A549 (cell line): ENCODE data around the gene FXYD7. TPM values are rescaled to one million over a fixed set of nuclear protein-coding genes. Genes with fewer than 3 reads are reported as not detected.

Experiments
- ATAC-seq, 2 experiments: fragments of 200-7000 bp in 1 of 2; fragments of >200 bp in 1 of 2; cut with Nextera tagmentation in 1 of 2; cut with Tn5 transposase in 1 of 2; 3 replicates each; pipeline versions ENCODE4 v1.8.0 to v1.9.1; 2018 to 2020; ENCODE audit warnings: mild to moderate bottlenecking in 1 of 2, moderate library complexity in 1 of 2
- CTCF ChIA-PET: fragments of 300-600 bp; sonication (Branson Sonifier 250); formaldehyde crosslinking; extraction: SDS; loops from one replicate; lab custom pipeline; 2021; ENCODE audit warnings: antibody characterized with exemption, inconsistent platforms; lab: Yijun Ruan, JAX
- POLR2A ChIA-PET: fragments of 350-600 bp; formaldehyde crosslinking; extraction: SDS; loops from one replicate; lab custom pipeline; 2021; ENCODE audit warnings: antibody characterized with exemption, inconsistent platforms; lab: Yijun Ruan, JAX
- DNase-seq, 2 experiments: peaks; one replicate each; pipeline versions ENCODE4 v3.0.0 to v3.0.0-alpha.2; 2011 to 2016; ENCODE audit warnings: low read depth in 1 of 2, low spot score in 1 of 2
- FAIRE-seq: peaks from 2 replicates; lab custom pipeline; 2011; peaks lifted over from hg19 to GRCh38; lab: Jason Lieb, UNC
- H3K27ac ChIP-seq, 2 experiments: fragments of >200 bp; sonication (Bioruptor Twin); formaldehyde crosslinking; 3 replicates each; pipeline ENCODE4 v1.5.1; 2016 to 2017
- H3K4me1 ChIP-seq: fragments of >200 bp; sonication (Bioruptor Twin); formaldehyde crosslinking; 3 replicates; pipeline ENCODE4 v1.6.1; 2016
- H3K4me2 ChIP-seq: fragments of >200 bp; sonication (Bioruptor Twin); formaldehyde crosslinking; 3 replicates; pipeline ENCODE4 v1.6.1; 2016
- H3K4me3 ChIP-seq: fragments of >200 bp; sonication (Bioruptor Twin); formaldehyde crosslinking; 3 replicates; pipeline ENCODE4 v1.5.1; 2016
- H3K9me3 ChIP-seq: fragments of >200 bp; sonication (Bioruptor Twin); formaldehyde crosslinking; 3 replicates; pipeline ENCODE4 v1.6.1; 2016
- CBX2 ChIP-seq: fragments of 200-600 bp; sonication (generic); IDR thresholded peaks from 2 replicates; pipeline ENCODE4 v1.6.1; 2016; ENCODE audit warnings: low read depth, mild to moderate bottlenecking, borderline replicate concordance
- CEBPB ChIP-seq, 2 experiments: fragments of >200 bp in 1 of 2; sonication (Bioruptor Twin) in 1 of 2; formaldehyde crosslinking in 1 of 2; IDR thresholded peaks; 2 replicates each; pipeline ENCODE4 v1.6.1; 2012 to 2016
- CHD2 ChIP-seq: fragments of 150-350 bp; IDR thresholded peaks from 2 replicates; pipeline ENCODE4 v1.6.1; 2014; ENCODE audit warnings: low read length; ENCODE audit not compliant: partially characterized antibody
- EHF ChIP-seq: fragments of 250-450 bp; sonication (Bioruptor Pico); IDR thresholded peaks from 2 replicates; pipeline ENCODE4 v1.5.0; 2020; ENCODE audit warnings: mild to moderate bottlenecking
- ELK1 ChIP-seq: fragments of 150-350 bp; IDR thresholded peaks from 2 replicates; pipeline ENCODE4 v1.6.1; 2014; ENCODE audit warnings: low read depth, mild to moderate bottlenecking, low read length
- FOSB ChIP-seq: fragments of 250-450 bp; sonication (Bioruptor Pico); IDR thresholded peaks from 2 replicates; pipeline ENCODE4 v1.5.0; 2020; ENCODE audit warnings: mild to moderate bottlenecking, moderate library complexity
- FOSL2 ChIP-seq, 2 experiments: fragments of 450-650 bp in 1 of 2; fragments of >200 bp in 1 of 2; sonication (Bioruptor Twin) in 1 of 2; formaldehyde crosslinking; IDR thresholded peaks; 2 replicates each; pipeline versions ENCODE4 v1.5.0 to v1.6.1; 2016 to 2020; ENCODE audit warnings: mild to moderate bottlenecking in 1 of 2, moderate library complexity in 1 of 2
- FOXS1 ChIP-seq: fragments of 250-450 bp; sonication (Bioruptor Pico); IDR thresholded peaks from 2 replicates; pipeline ENCODE4 v1.5.0; 2020; ENCODE audit warnings: mild to moderate bottlenecking, moderate library complexity
- GATA3 ChIP-seq: IDR thresholded peaks from 2 replicates; pipeline ENCODE4 v1.6.1; 2012; ENCODE audit warnings: borderline replicate concordance
- HDAC2 ChIP-seq: fragments of 200-600 bp; sonication (generic); IDR thresholded peaks from 2 replicates; pipeline ENCODE4 v1.6.1; 2016
- HMGXB4 ChIP-seq: fragments of 250-450 bp; sonication (Bioruptor Pico); IDR thresholded peaks from 2 replicates; pipeline ENCODE4 v1.5.0; 2021; ENCODE audit warnings: mild to moderate bottlenecking, moderate library complexity, borderline replicate concordance
- HOXA7 ChIP-seq: fragments of 250-450 bp; sonication (Bioruptor Pico); IDR thresholded peaks from 2 replicates; pipeline ENCODE4 v1.5.0; 2020; ENCODE audit warnings: mild to moderate bottlenecking, moderate library complexity
- JUN ChIP-seq, 2 experiments: fragments of >200 bp; sonication (Bioruptor Twin); formaldehyde crosslinking; IDR thresholded peaks; 2 replicates in 1 of 2; 3 replicates in 1 of 2; pipeline ENCODE4 v1.6.1; 2016 to 2017
- KDM1A ChIP-seq: fragments of 200-600 bp; sonication (generic); IDR thresholded peaks from 2 replicates; pipeline ENCODE4 v1.6.1; 2016; ENCODE audit warnings: low read depth, mild to moderate bottlenecking
- MAFK ChIP-seq: fragments of 450-650 bp; IDR thresholded peaks from 2 replicates; pipeline ENCODE4 v1.6.1; 2014; ENCODE audit not compliant: partially characterized antibody
- MAX ChIP-seq: IDR thresholded peaks from 2 replicates; pipeline ENCODE4 v1.6.1; 2012
- MAZ ChIP-seq: fragments of 150-350 bp; IDR thresholded peaks from 2 replicates; pipeline ENCODE4 v1.6.1; 2014; ENCODE audit warnings: antibody characterized with exemption, low read depth, low read length, borderline replicate concordance
- NPAS2 ChIP-seq: fragments of 250-450 bp; sonication (Bioruptor Pico); IDR thresholded peaks from 2 replicates; pipeline ENCODE4 v1.8.0; 2022; ENCODE audit warnings: mild to moderate bottlenecking, moderate library complexity, borderline replicate concordance
- RAD21 ChIP-seq, 2 experiments: fragments of >200 bp in 1 of 2; sonication (Bioruptor Twin) in 1 of 2; formaldehyde crosslinking in 1 of 2; IDR thresholded peaks in 1 of 2; conservative IDR thresholded peaks in 1 of 2; 2 replicates in 1 of 2; 3 replicates in 1 of 2; pipeline ENCODE4 v1.6.1; 2012 to 2018; ENCODE audit warnings: inconsistent platforms in 1 of 2
- RCOR1 ChIP-seq: fragments of 150-350 bp; IDR thresholded peaks from 2 replicates; pipeline ENCODE4 v1.6.1; 2014; ENCODE audit warnings: antibody characterized with exemption, low read length, low read depth
- RFX5 ChIP-seq: fragments of 450-650 bp; IDR thresholded peaks from 2 replicates; pipeline ENCODE4 v1.7.1; 2014; ENCODE audit warnings: antibody characterized with exemption, mild to moderate bottlenecking, moderate library complexity
- RNF2 ChIP-seq: fragments of 200-600 bp; sonication (generic); IDR thresholded peaks from 2 replicates; pipeline ENCODE4 v1.6.1; 2016; ENCODE audit warnings: low read depth, mild to moderate bottlenecking, antibody characterized with exemption, moderate library complexity, borderline replicate concordance
- SMC3 ChIP-seq: fragments of >200 bp; sonication (Bioruptor Twin); formaldehyde crosslinking; IDR thresholded peaks from 3 replicates; pipeline ENCODE4 v1.6.1; 2018; ENCODE audit warnings: inconsistent platforms
- TP53 ChIP-seq: fragments of 250-450 bp; sonication (Bioruptor Pico); IDR thresholded peaks from 2 replicates; pipeline ENCODE4 v1.5.0; 2021; ENCODE audit warnings: mild to moderate bottlenecking, moderate library complexity
- ZFP36 ChIP-seq: fragments of 450-650 bp; IDR thresholded peaks from 2 replicates; pipeline ENCODE4 v1.6.1; 2014; ENCODE audit warnings: borderline replicate concordance; ENCODE audit not compliant: partially characterized antibody
- WGBS: methylation state at CpG from one replicate; pipeline ENCODE4 v1.1.6; 2017; ENCODE audit errors: missing lambda C conversion rate; 5-methylcytosine and 5-hydroxymethylcytosine counted together
- polyA plus RNA-seq, 4 experiments: library from polyadenylated mRNA; depleted of rRNA in 3 of 4; stranded (reverse); fragments of >200 nt; fragmentation: RNase III in 1 of 4; extraction: RNeasy Plus Mini Kit Qiagen cat#74134 plus additional on column Dnase treatment in 1 of 4; gene quantifications; 2 replicates in 3 of 4; 3 replicates in 1 of 4; pipeline ENCODE4 v1.2.3, GENCODE V29; 2011 to 2017
- TF ChIP-seq, protein P1 (sequence below): fragments of >200 bp; sonication (Bioruptor Twin); formaldehyde crosslinking; IDR thresholded peaks from 3 replicates; pipeline ENCODE4 v1.6.1; 2016

The FXYD7 gene
- polyA plus RNA-seq, 2 of the 4 experiments (the other 2 are of a cell fraction): not detected

DNA sequence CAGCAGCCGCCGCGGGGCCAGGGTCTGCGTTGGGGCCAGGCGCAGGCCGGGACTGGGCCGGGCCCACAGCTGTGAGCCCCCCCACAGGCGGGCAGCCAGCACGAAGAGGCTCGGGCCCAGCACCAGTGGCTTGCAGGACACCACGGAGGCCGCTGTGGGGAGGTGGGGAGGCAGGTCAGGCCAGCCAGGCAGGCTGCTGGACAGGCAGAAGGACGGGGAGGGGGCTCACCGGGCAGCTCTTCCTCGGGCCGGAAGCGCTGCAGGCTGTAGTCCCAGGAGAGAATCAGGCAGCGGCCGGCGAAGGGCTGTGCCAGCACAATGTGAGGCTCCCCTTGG lies 16.5 kb upstream of the FXYD7 start:
- ATAC-seq (no peak), FAIRE-seq (no peak), DNase-seq (no peak)
- TF ChIP-seq TP53 (CRISPR knock-in tag): no peak
- ChIA-PET CTCF (interaction anchor here (0.7 to 7.6 kb wide), 10 partner anchors 9 to 154 kb away, joined by 3 to 145 read pairs (median 8); partner anchors contain the start of genes FXYD1, FXYD3 and LGI4), POLR2A (no interaction called here)
- H3K4me3 ChIP-seq: no peak overlapping the region
- no peak overlapping the region for H3K27ac ChIP-seq
- peaks cover 15% of the 10 kb centered on the region for H3K4me1 ChIP-seq
- 81% methylated on average over 15 of the region's 20 CpGs for WGBS
- no peak overlapping the region for H3K4me2 ChIP-seq
- H3K9me3 ChIP-seq: no peaks in the 10 kb centered on the region

- ATAC-seq (no peak), DNase-seq (no peak), FAIRE-seq (peak; percentile 72)
- Histone ChIP-seq H3K4me1 (peaks cover 15% of the 10 kb centered on the region), H3K4me2 (no peak overlapping the region), H3K9me3 (no peaks in the 10 kb centered on the region), H3K4me3 (no peak overlapping the region), H3K27ac (no peak overlapping the region)
- WGBS: 81% methylated on average over 7 of the region's 7 CpGs
- CTCF ChIA-PET: interaction anchor here (0.8 to 7.6 kb wide), 12 partner anchors 8 to 287 kb away, joined by 3 to 145 read pairs (median 3); partner anchors contain the start of genes FXYD1, FXYD3 and LGI4
- TF ChIP-seq MAX (no peak), CEBPB (IDR thresholded peaks at IDR 0.05) (no peak), GATA3 (no peak), CBX2 (no peak), RFX5 (no peak), MAFK (no peak), KDM1A (no peak), ELK1 (no peak), HMGXB4 (CRISPR knock-in tag) (no peak)
- POLR2A ChIA-PET: no interaction called here
Observed at GRCh38 chr19:35127871-35128270, 15.2 kb upstream of the FXYD7 start.

GRCh38 chr19:35128398-35129057 lies 14.5 kb upstream of the FXYD7 start:
- CTCF ChIA-PET: interaction anchor here (1.1 to 7.6 kb wide), 6 partner anchors 7 to 156 kb away, joined by 3 to 145 read pairs (median 22); partner anchors contain the start of genes FXYD1, FXYD3 and LGI4
- TF ChIP-seq FOSL2 (IDR thresholded peaks at IDR 0.05) (no peak), FOSL2 (CRISPR knock-in tag; IDR thresholded peaks at IDR 0.05) (no peak), HOXA7 (no peak), JUN (IDR thresholded peaks at IDR 0.05) (no peak), HDAC2 (no peak), ZFP36 (no peak), MAZ (no peak), CHD2 (no peak), TP53 (CRISPR knock-in tag) (no peak), RAD21 (conservative IDR thresholded peaks at IDR 0.05 in 1 of 2, IDR thresholded peaks at IDR 0.05 in 1 of 2) (no peak), SMC3 (no peak), CEBPB (IDR thresholded peaks at IDR 0.05) (no peak), MAFK (no peak), FOSB (CRISPR knock-in tag) (no peak), RNF2 (no peak), FOXS1 (CRISPR knock-in tag) (no peak), ELK1 (no peak), EHF (no peak), RCOR1 (no peak), NPAS2 (CRISPR knock-in tag) (no peak)
- TF ChIP-seq, protein P1, sequence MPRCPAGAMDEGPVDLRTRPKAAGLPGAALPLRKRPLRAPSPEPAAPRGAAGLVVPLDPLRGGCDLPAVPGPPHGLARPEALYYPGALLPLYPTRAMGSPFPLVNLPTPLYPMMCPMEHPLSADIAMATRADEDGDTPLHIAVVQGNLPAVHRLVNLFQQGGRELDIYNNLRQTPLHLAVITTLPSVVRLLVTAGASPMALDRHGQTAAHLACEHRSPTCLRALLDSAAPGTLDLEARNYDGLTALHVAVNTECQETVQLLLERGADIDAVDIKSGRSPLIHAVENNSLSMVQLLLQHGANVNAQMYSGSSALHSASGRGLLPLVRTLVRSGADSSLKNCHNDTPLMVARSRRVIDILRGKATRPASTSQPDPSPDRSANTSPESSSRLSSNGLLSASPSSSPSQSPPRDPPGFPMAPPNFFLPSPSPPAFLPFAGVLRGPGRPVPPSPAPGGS: no peak
- ATAC-seq: no peak

More at GRCh38 chr19:35128398-35129057, 14.5 kb upstream of the FXYD7 start:
- POLR2A ChIA-PET: no interaction called here
- no peak overlapping the region for H3K4me3 ChIP-seq
- no peaks in the 10 kb centered on the region for H3K9me3 ChIP-seq
- no peak overlapping the region for H3K4me2 ChIP-seq
- WGBS: 63% methylated on average over 9 of the region's 9 CpGs
- DNase-seq (no peak), FAIRE-seq (peak; percentile 93)
- peaks cover 15% of the 10 kb centered on the region for H3K4me1 ChIP-seq
- no peak overlapping the region; a peak in 1 of 6 replicates for H3K27ac ChIP-seq
